SK-N-SH (cell line): Measurements from ENCODE around the gene SESN1. TPM values are rescaled to one million over a fixed set of nuclear protein-coding genes. Genes with fewer than 3 reads are reported as not detected.

ENCODE experiments used
- CTCF ChIA-PET: fragments of 300-600, 350-600 bp; formaldehyde crosslinking; extraction: SDS; loops from one replicate; lab custom pipeline; 2021; lab: Yijun Ruan, JAX
- POLR2A ChIA-PET: fragments of 350-600 bp; sonication (Branson Sonifier 250); formaldehyde crosslinking; extraction: SDS; loops from one replicate; lab custom pipeline; 2020; ENCODE audit warnings: antibody characterized with exemption, inconsistent platforms; lab: Yijun Ruan, JAX
- DNase-seq: peaks from one replicate; pipeline ENCODE4 v3.0.0; 2012
- H2AFZ ChIP-seq: fragments of 200-600 bp; sonication (generic); 2 replicates; pipeline ENCODE4 v1.8.1; 2016; ENCODE audit warnings: antibody characterized with exemption, mild to moderate bottlenecking, low read depth
- H3F3A ChIP-seq: fragments of 200-600 bp; sonication (generic); replicated peaks from 2 replicates; pipeline ENCODE3; 2016; ENCODE audit warnings: antibody characterized with exemption, mild to moderate bottlenecking; ENCODE audit not compliant: insufficient read depth
- H3K27ac ChIP-seq, 2 experiments: fragments of 200-500 bp in 1 of 2; fragments of 200-600 bp in 1 of 2; sonication (Bioruptor generic) in 1 of 2; sonication (generic), shearing (Covaris generic) in 1 of 2; 2 replicates each; pipeline versions ENCODE4 v1.5.1 to v1.6.1; 2014 to 2016; ENCODE audit warnings: low read depth in 2 of 2, inconsistent platforms in 1 of 2, low read length in 1 of 2, mild to moderate bottlenecking in 1 of 2, mixed read lengths in 1 of 2
- H3K27me3 ChIP-seq: fragments of 200-600 bp; sonication (generic), shearing (Covaris generic); 2 replicates; pipeline ENCODE4 v1.6.1; 2016; ENCODE audit warnings: mixed run types; ENCODE audit not compliant: insufficient read depth
- H3K36me3 ChIP-seq, 2 experiments: fragments of 200-500 bp in 1 of 2; fragments of 200-600 bp in 1 of 2; sonication (Bioruptor generic) in 1 of 2; sonication (generic) in 1 of 2; replicated peaks in 1 of 2; 2 replicates each; pipeline versions ENCODE3 to v1.5.1; 2014 to 2016; ENCODE audit warnings: low read length in 1 of 2, mild to moderate bottlenecking in 1 of 2; ENCODE audit not compliant: insufficient read depth in 2 of 2, control insufficient read depth in 1 of 2
- H3K4me1 ChIP-seq, 2 experiments: fragments of 200-500 bp in 1 of 2; fragments of 200-600 bp in 1 of 2; sonication (Bioruptor generic) in 1 of 2; sonication (generic), shearing (Covaris generic) in 1 of 2; 2 replicates each; pipeline versions ENCODE4 v1.5.1 to v1.6.1; 2014 to 2016; ENCODE audit warnings: low read depth in 1 of 2, low read length in 1 of 2, mixed run types in 1 of 2; ENCODE audit not compliant: insufficient read depth in 2 of 2, control insufficient read depth in 1 of 2
- H3K4me2 ChIP-seq: fragments of 200-600 bp; sonication (generic), shearing (Covaris generic); 2 replicates; pipeline ENCODE4 v1.6.1; 2017; ENCODE audit warnings: mixed run types
- H3K4me3 ChIP-seq, 2 experiments: fragments of 200-500 bp in 1 of 2; fragments of 200-600 bp in 1 of 2; sonication (Bioruptor generic) in 1 of 2; sonication (generic), shearing (Covaris generic) in 1 of 2; 2 replicates each; pipeline versions ENCODE4 v1.5.1 to v1.8.1; 2014 to 2016; ENCODE audit warnings: low read depth in 2 of 2, inconsistent platforms in 1 of 2, low read length in 1 of 2, mild to moderate bottlenecking in 1 of 2, mixed read lengths in 1 of 2, moderate library complexity in 1 of 2
- H3K79me2 ChIP-seq: fragments of 200-600 bp; sonication (generic); 2 replicates; pipeline ENCODE4 v1.8.1; 2017; ENCODE audit warnings: mild to moderate bottlenecking; ENCODE audit not compliant: insufficient read depth
- H3K9ac ChIP-seq: fragments of 200-600 bp; sonication (generic); 2 replicates; pipeline ENCODE4 v1.6.1; 2017; ENCODE audit warnings: mixed run types
- H3K9me2 ChIP-seq: fragments of 200-600 bp; sonication (generic); 2 replicates; pipeline ENCODE4 v1.6.1; 2017; ENCODE audit warnings: mixed run types
- H3K9me3 ChIP-seq: fragments of 200-600 bp; sonication (generic); 2 replicates; pipeline ENCODE4 v1.6.1; 2017; ENCODE audit warnings: mixed run types, mild to moderate bottlenecking, moderate library complexity
- H4K20me1 ChIP-seq: fragments of 200-600 bp; sonication (generic); 2 replicates; pipeline ENCODE4 v1.6.1; 2017; ENCODE audit warnings: mild to moderate bottlenecking, mixed run types; ENCODE audit not compliant: insufficient read depth
- EP300 ChIP-seq, 2 experiments: IDR thresholded peaks; 2 replicates each; pipeline versions ENCODE4 v1.4.0 to v1.6.1; 2012; ENCODE audit warnings: borderline replicate concordance in 1 of 2, low read depth in 1 of 2, low read length in 1 of 2
- FOXM1 ChIP-seq: IDR thresholded peaks from 2 replicates; pipeline ENCODE4 v1.4.0; 2012; ENCODE audit warnings: low read depth, mild to moderate bottlenecking
- GATA2 ChIP-seq: sonication (generic); formaldehyde crosslinking; IDR thresholded peaks from 2 replicates; pipeline ENCODE4 v1.5.0; 2020; ENCODE audit warnings: mild to moderate bottlenecking, missing genetic modification reagents
- SIN3A ChIP-seq: IDR thresholded peaks from 2 replicates; pipeline ENCODE4 v1.6.1; 2012; ENCODE audit warnings: low read depth, mild to moderate bottlenecking, low read length, moderate library complexity, borderline replicate concordance
- TAF1 ChIP-seq: IDR thresholded peaks from 2 replicates; pipeline ENCODE4 v1.6.1; 2012; ENCODE audit warnings: low read depth, mild to moderate bottlenecking, low read length, moderate library complexity, borderline replicate concordance
- WGBS: methylation state at CpG from one replicate; pipeline ENCODE4 v1.1.6; 2017; ENCODE audit warnings: low lambda C conversion rate; 5-methylcytosine and 5-hydroxymethylcytosine counted together
- polyA plus RNA-seq, 3 experiments: library from polyadenylated mRNA; depleted of rRNA; stranded (reverse); fragments of >200 nt; gene quantifications; 2 replicates each; pipeline ENCODE4 v1.2.3, GENCODE V29; 2012
- TF ChIP-seq, protein P1 (sequence below): IDR thresholded peaks from 2 replicates; pipeline ENCODE4 v1.4.0; 2012; ENCODE audit warnings: low read depth, borderline replicate concordance
- TF ChIP-seq, protein P2 (sequence below): fragments of 150-350 bp; IDR thresholded peaks from 2 replicates; pipeline ENCODE4 v1.6.1; 2016; ENCODE audit warnings: mild to moderate bottlenecking, low read depth, low read length
- TF ChIP-seq, protein P3 (sequence below): fragments of 150-350 bp; IDR thresholded peaks from 2 replicates; pipeline ENCODE4 v1.6.1; 2017; ENCODE audit warnings: antibody characterized with exemption, low read length, low read depth, borderline replicate concordance
- TF ChIP-seq, protein P4 (sequence below): fragments of 200-600 bp; sonication (generic); IDR thresholded peaks from 2 replicates; pipeline ENCODE4 v1.6.1; 2017; ENCODE audit warnings: antibody characterized with exemption, mild to moderate bottlenecking, moderate library complexity
- TF ChIP-seq, protein P5 (sequence below): IDR thresholded peaks from 2 replicates; pipeline ENCODE4 v1.4.0; 2012; ENCODE audit warnings: low read depth, borderline replicate concordance

The SESN1 gene
- polyA plus RNA-seq, 1 of the 3 experiments (the other 2 are of a cell fraction), result 13.1 TPM

DNA sequence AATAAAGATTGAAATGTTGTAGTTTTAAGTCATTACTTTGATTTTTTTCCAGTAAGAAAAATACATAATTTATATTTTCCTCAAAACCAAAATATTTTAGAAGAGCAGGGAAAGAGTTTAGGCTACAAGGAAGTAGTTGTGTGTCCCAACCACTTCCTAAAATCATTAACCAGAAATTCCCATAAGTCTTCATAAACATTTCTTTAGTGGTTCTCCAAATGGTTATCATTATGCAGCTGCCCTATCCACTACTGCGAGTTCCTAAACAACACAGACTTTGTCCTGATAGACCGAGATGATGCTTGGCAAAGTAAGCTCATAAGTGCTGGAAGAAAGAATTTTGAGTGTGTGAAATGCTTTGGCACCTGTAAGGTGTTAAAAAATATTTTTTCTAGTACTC lies 152.8 kb downstream of the SESN1 start:
- Histone ChIP-seq H3F3A (no peaks in the 10 kb centered on the region), H3K9ac (no peak overlapping the region), H3K79me2 (no peaks in the 10 kb centered on the region), H3K4me1 (peaks cover 0 to 33% of the 10 kb centered on the region in 2 experiments; a peak in 2 of 4 replicates), H3K36me3 (no peaks in the 10 kb centered on the region), H3K27me3 (no peaks in the 10 kb centered on the region), H2AFZ (no peak overlapping the region), H3K9me3 (no peaks in the 10 kb centered on the region), H4K20me1 (no peaks in the 10 kb centered on the region), H3K4me2 (no peak overlapping the region), H3K4me3 (no peak overlapping the region), H3K27ac (peak overlapping the region in 1 of 2 experiments; percentile 77; a peak in 2 of 4 replicates), H3K9me2 (no peaks in the 10 kb centered on the region)
- POLR2A ChIA-PET, result no interaction called here
- 86% methylated on average over 2 of the region's 2 CpGs for WGBS
- CTCF ChIA-PET, result no interaction called here
- DNase-seq, result no peak
- TF ChIP-seq, protein P1, sequence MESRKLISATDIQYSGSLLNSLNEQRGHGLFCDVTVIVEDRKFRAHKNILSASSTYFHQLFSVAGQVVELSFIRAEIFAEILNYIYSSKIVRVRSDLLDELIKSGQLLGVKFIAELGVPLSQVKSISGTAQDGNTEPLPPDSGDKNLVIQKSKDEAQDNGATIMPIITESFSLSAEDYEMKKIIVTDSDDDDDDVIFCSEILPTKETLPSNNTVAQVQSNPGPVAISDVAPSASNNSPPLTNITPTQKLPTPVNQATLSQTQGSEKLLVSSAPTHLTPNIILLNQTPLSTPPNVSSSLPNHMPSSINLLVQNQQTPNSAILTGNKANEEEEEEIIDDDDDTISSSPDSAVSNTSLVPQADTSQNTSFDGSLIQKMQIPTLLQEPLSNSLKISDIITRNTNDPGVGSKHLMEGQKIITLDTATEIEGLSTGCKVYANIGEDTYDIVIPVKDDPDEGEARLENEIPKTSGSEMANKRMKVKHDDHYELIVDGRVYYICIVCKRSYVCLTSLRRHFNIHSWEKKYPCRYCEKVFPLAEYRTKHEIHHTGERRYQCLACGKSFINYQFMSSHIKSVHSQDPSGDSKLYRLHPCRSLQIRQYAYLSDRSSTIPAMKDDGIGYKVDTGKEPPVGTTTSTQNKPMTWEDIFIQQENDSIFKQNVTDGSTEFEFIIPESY, result no peak
- no peak for TF ChIP-seq EP300 (IDR thresholded peaks at IDR 0.05; ENCODE audit: borderline replicate concordance in 1 of 2, low read depth in 1 of 2, low read length in 1 of 2)

DNA sequence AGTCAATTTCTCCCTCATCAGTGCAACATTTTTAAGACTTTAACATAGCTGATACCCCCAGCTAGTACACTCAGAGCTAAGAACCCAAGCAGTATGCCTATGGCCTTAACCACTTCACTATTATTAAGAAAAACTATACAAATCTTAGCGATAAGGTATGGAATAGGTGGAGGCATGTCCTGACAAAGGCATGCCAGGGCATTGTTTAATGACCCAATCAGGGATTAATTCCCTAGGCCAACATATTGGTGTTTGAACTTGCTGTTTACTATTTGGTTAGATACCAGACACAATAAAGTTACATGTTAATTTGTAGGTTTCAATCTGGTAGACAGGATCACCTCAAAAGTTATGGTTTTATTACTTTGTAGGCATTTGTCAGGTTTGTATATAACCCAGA lies 153.4 kb downstream of the SESN1 start:
- no peak overlapping the region for H3K9ac ChIP-seq
- 95% methylated on average over 1 of the region's 1 CpG for WGBS
- H3K27me3 ChIP-seq, result no peaks in the 10 kb centered on the region
- no peaks in the 10 kb centered on the region for H3K79me2 ChIP-seq
- no peaks in the 10 kb centered on the region for H3K9me2 ChIP-seq
- CTCF ChIA-PET, result interaction anchor here (0.9 to 1.6 kb wide), 2 partner anchors 105 to 132 kb away, joined by 3 read pairs; no protein-coding TSS in a partner anchor
- POLR2A ChIA-PET, result no interaction called here
- H4K20me1 ChIP-seq, result no peaks in the 10 kb centered on the region
- no peaks in the 10 kb centered on the region for H3K9me3 ChIP-seq
- H3F3A ChIP-seq, result no peaks in the 10 kb centered on the region
- H3K4me2 ChIP-seq, result no peak overlapping the region
- H3K4me3 ChIP-seq, result no peak overlapping the region
- H3K36me3 ChIP-seq, result no peaks in the 10 kb centered on the region
- no peak overlapping the region for H3K27ac ChIP-seq
- no peak for DNase-seq
- peaks cover 0 to 27% of the 10 kb centered on the region in 2 experiments; a peak in 2 of 4 replicates for H3K4me1 ChIP-seq
- TF ChIP-seq, protein P2, sequence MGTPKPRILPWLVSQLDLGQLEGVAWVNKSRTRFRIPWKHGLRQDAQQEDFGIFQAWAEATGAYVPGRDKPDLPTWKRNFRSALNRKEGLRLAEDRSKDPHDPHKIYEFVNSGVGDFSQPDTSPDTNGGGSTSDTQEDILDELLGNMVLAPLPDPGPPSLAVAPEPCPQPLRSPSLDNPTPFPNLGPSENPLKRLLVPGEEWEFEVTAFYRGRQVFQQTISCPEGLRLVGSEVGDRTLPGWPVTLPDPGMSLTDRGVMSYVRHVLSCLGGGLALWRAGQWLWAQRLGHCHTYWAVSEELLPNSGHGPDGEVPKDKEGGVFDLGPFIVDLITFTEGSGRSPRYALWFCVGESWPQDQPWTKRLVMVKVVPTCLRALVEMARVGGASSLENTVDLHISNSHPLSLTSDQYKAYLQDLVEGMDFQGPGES, result no peak
- TF ChIP-seq TAF1 (no peak), GATA2 (CRISPR knock-in tag) (no peak), SIN3A (no peak), FOXM1 (no peak), EP300 (IDR thresholded peaks at IDR 0.05; ENCODE audit: borderline replicate concordance in 1 of 2, low read depth in 1 of 2, low read length in 1 of 2) (no peak)
- TF ChIP-seq, protein P3, sequence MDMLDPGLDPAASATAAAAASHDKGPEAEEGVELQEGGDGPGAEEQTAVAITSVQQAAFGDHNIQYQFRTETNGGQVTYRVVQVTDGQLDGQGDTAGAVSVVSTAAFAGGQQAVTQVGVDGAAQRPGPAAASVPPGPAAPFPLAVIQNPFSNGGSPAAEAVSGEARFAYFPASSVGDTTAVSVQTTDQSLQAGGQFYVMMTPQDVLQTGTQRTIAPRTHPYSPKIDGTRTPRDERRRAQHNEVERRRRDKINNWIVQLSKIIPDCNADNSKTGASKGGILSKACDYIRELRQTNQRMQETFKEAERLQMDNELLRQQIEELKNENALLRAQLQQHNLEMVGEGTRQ, result no peak
- TF ChIP-seq, protein P4, sequence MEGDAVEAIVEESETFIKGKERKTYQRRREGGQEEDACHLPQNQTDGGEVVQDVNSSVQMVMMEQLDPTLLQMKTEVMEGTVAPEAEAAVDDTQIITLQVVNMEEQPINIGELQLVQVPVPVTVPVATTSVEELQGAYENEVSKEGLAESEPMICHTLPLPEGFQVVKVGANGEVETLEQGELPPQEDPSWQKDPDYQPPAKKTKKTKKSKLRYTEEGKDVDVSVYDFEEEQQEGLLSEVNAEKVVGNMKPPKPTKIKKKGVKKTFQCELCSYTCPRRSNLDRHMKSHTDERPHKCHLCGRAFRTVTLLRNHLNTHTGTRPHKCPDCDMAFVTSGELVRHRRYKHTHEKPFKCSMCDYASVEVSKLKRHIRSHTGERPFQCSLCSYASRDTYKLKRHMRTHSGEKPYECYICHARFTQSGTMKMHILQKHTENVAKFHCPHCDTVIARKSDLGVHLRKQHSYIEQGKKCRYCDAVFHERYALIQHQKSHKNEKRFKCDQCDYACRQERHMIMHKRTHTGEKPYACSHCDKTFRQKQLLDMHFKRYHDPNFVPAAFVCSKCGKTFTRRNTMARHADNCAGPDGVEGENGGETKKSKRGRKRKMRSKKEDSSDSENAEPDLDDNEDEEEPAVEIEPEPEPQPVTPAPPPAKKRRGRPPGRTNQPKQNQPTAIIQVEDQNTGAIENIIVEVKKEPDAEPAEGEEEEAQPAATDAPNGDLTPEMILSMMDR, result no peak
- TF ChIP-seq, protein P5, sequence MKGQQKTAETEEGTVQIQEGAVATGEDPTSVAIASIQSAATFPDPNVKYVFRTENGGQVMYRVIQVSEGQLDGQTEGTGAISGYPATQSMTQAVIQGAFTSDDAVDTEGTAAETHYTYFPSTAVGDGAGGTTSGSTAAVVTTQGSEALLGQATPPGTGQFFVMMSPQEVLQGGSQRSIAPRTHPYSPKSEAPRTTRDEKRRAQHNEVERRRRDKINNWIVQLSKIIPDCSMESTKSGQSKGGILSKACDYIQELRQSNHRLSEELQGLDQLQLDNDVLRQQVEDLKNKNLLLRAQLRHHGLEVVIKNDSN, result no peak
- no peak overlapping the region for H2AFZ ChIP-seq
